Adipose tissue (tissue), 3 donors: ENCODE measurements around the gene CYTH4. TPM values are rescaled to one million over a fixed set of nuclear protein-coding genes. Genes with fewer than 3 reads are reported as not detected.

Experiments
- H3K27ac ChIP-seq: one replicate; pipeline ENCODE4 v1.5.1; 2013; ENCODE audit warnings: low read depth, low read length
- WGBS, 3 donors: extraction: QIAGEN DNeasy Blood & Tissue Kit; methylation state at CpG; one replicate each; pipeline ENCODE4 v1.1.7; 2013; 5-methylcytosine and 5-hydroxymethylcytosine counted together
- polyA plus RNA-seq, 3 donors: library from polyadenylated mRNA; stranded (reverse); fragments of 200-250 nt; gene quantifications; one replicate each; pipeline ENCODE4 v1.2.3, GENCODE V29; 2013
- donor health status: healthy with polysubstance abuse.
- donor health status: Bipolar disorder and iron deficiency.
- donor health status: healthy.

CYTH4 gene
- polyA plus RNA-seq, 3 donors: 1.9 to 18.1 (median 14.6) TPM

- WGBS, 3 donors: 76 to 79% (median 77%) methylated on average over 7 of the region's 7 CpGs
- H3K27ac ChIP-seq: no peak overlapping the region
These were observed 64.2 kb downstream of the CYTH4 start for GRCh38 chr22:37346505-37346895.

GRCh38 chr22:37349043-37349814 lies 66.9 kb downstream of the CYTH4 start:
- H3K27ac ChIP-seq: no peak overlapping the region
- 90 to 91% (median 91%) methylated on average over 10 to 19 of the region's 19 CpGs for WGBS, 3 donors

- 67 to 100% (median 79%) methylated on average over 1 to 3 of the region's 3 CpGs for WGBS, 3 donors
- H3K27ac ChIP-seq: no peak overlapping the region
These were observed 68.9 kb downstream of the CYTH4 start for GRCh38 chr22:37351232-37351631.

GRCh38 chr22:37352481-37352880 lies 70.2 kb downstream of the CYTH4 start:
- no peak overlapping the region for H3K27ac ChIP-seq
- 74 to 83% (median 82%) methylated on average over 7 of the region's 7 CpGs for WGBS, 3 donors

GRCh38 chr22:37353839-37354238 lies 71.5 kb downstream of the CYTH4 start:
- H3K27ac ChIP-seq: no peak overlapping the region
- 74 to 81% (median 79%) methylated on average over 16 of the region's 16 CpGs for WGBS, 3 donors

GRCh38 chr22:37354261-37354660 lies 72.0 kb downstream of the CYTH4 start:
- no peak overlapping the region for H3K27ac ChIP-seq
- 64 to 80% (median 65%) methylated on average over 4 of the region's 4 CpGs for WGBS, 3 donors

- WGBS, 3 donors: 68 to 88% (median 85%) methylated on average over 5 of the region's 5 CpGs
These were observed 72.4 kb downstream of the CYTH4 start for GRCh38 chr22:37354670-37355069.

GRCh38 chr22:37355174-37355573 lies 72.9 kb downstream of the CYTH4 start:
- WGBS, 3 donors: 66 to 86% (median 84%) methylated on average over 14 of the region's 14 CpGs

More at GRCh38 chr22:37354670-37355069, 72.4 kb downstream of the CYTH4 start:
- H3K27ac ChIP-seq: no peak overlapping the region

GRCh38 chr22:37356922-37357321 lies 74.6 kb downstream of the CYTH4 start:
- whole genome bisulfite sequencing, 3 donors: 74 to 79% (median 76%) methylated on average over 8 of the region's 8 CpGs
- no peak overlapping the region for H3K27ac ChIP-seq

More at GRCh38 chr22:37355174-37355573, 72.9 kb downstream of the CYTH4 start:
- no peak overlapping the region for H3K27ac ChIP-seq

- 74 to 81% (median 79%) methylated on average over 10 of the region's 10 CpGs for WGBS, 3 donors
- H3K27ac ChIP-seq: no peak overlapping the region
These were observed 75.3 kb downstream of the CYTH4 start for GRCh38 chr22:37357446-37358075.

- H3K27ac ChIP-seq: no peak overlapping the region
- 85 to 93% (median 90%) methylated on average over 11 of the region's 11 CpGs for WGBS, 3 donors
These were observed 76.1 kb downstream of the CYTH4 start for GRCh38 chr22:37358386-37358785.

GRCh38 chr22:37358917-37359316 lies 76.6 kb downstream of the CYTH4 start:
- WGBS, 3 donors: 69 to 82% (median 80%) methylated on average over 8 of the region's 8 CpGs
- no peak overlapping the region for H3K27ac ChIP-seq

- H3K27ac ChIP-seq: no peak overlapping the region
- WGBS, 3 donors: 52 to 72% (median 67%) methylated on average over 3 of the region's 3 CpGs
These were observed 80.3 kb downstream of the CYTH4 start for GRCh38 chr22:37362621-37363020.

- WGBS, 3 donors: 75 to 79% (median 78%) methylated on average over 15 of the region's 15 CpGs
These were observed 81.1 kb downstream of the CYTH4 start for GRCh38 chr22:37363261-37363992.

More at GRCh38 chr22:37363261-37363992, 81.1 kb downstream of the CYTH4 start:
- H3K27ac ChIP-seq: no peak overlapping the region

Other genes starting within 250 kb of the CYTH4 start
- 10 to 100 TPM in 1 of 3 donors, 1 to 10 TPM in 2; 3.2 to 22.7 (median 8.7) TPM for gene KCTD17, start 230.8 kb upstream of the CYTH4 start, polyA plus RNA-seq
- gene TMPRSS6, start 172.8 kb upstream of the CYTH4 start, polyA plus RNA-seq: under 1 TPM in 2 of 3 donors, not detected in 1; 0.07 to 0.30 TPM
- 1 to 10 TPM in 1 of 3 donors, under 1 TPM in 1, not detected in 1; 0.31 to 1.8 TPM for gene IL2RB, start 132.6 kb upstream of the CYTH4 start, polyA plus RNA-seq
- 1 to 10 TPM; 2.6 to 8.0 (median 2.6) TPM for gene C1QTNF6, start 94.3 kb upstream of the CYTH4 start, polyA plus RNA-seq
- under 1 TPM; 0.04 to 0.59 (median 0.11) TPM for gene SSTR3, start 70.0 kb upstream of the CYTH4 start, polyA plus RNA-seq
- 10 to 100 TPM in 2 of 3 donors, 1 to 10 TPM in 1; 5.7 to 29.8 (median 26.9) TPM for gene RAC2, start 38.2 kb upstream of the CYTH4 start, polyA plus RNA-seq
- under 1 TPM; 0.03 to 0.29 (median 0.11) TPM for gene ELFN2, start 145.0 kb downstream of the CYTH4 start, polyA plus RNA-seq
- gene MFNG, start 203.9 kb downstream of the CYTH4 start, polyA plus RNA-seq: 10 to 100 TPM in 2 of 3 donors, 1 to 10 TPM in 1; 5.1 to 20.5 (median 19.0) TPM
- gene CARD10, start 236.9 kb downstream of the CYTH4 start, polyA plus RNA-seq: 10 to 100 TPM in 1 of 3 donors, 1 to 10 TPM in 2; 8.8 to 20.0 (median 10.0) TPM